GM21717 (cell line): ENCODE data around the gene PKMYT1.
"Not testable (repeated sequence)": the region's sequence is repeated elsewhere in the genome, so short reads cannot be mapped to it uniquely, and the experiment has no call there.

Experiments used
- ATAC-seq: cut with Tn5 transposase; IDR thresholded peaks from one replicate; pipeline ENCODE4 v1.9.1; 2021; ENCODE audit warnings: mild to moderate bottlenecking, moderate library complexity; ENCODE audit not compliant: unreplicated experiment

The PKMYT1 gene

GRCh38 chr16:2937170-2937569 is 43.1 kb downstream of the PKMYT1 start:
- ATAC-seq, result no peak

- ATAC-seq, result no peak
These were observed 43.7 kb downstream of the PKMYT1 start for GRCh38 chr16:2936436-2937011.

GRCh38 chr16:2934450-2934849 is 45.8 kb downstream of the PKMYT1 start:
- no peak for ATAC-seq

DNA sequence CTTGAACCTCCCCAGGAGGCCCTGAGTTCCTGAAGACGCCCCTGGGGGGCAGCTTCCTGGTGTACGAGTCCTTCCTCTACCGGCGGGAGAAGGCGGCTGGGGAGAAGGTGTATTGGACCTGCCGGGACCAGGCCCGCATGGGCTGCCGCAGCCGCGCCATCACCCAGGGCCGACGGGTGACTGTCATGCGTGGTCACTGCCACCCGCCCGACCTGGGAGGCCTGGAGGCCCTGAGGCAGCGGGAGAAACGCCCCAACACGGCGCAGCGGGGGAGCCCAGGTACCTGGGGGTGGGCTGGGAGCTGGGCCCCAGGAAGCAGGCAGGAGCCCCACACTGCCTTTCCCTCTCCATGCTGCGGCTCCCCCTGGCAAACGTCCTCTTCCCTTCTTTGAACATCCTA is 46.5 kb downstream of the PKMYT1 start:
- ATAC-seq, result no peak

DNA sequence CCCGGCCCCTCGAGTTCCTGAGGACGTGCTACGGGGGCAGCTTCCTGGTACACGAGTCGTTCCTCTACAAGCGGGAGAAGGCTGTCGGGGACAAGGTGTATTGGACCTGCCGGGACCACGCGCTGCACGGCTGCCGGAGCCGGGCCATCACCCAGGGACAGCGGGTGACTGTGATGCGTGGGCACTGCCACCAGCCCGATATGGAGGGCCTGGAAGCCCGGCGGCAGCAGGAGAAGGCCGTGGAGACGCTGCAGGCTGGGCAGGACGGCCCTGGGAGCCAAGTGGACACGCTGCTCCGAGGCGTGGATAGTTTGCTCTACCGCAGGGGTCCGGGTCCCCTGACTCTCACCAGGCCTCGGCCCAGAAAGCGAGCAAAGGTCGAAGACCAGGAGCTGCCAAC is 47.1 kb downstream of the PKMYT1 start:
- ATAC-seq, result no peak

GRCh38 chr16:2931231-2931914 is 48.9 kb downstream of the PKMYT1 start:
- ATAC-seq, result not testable (repeated sequence)

DNA sequence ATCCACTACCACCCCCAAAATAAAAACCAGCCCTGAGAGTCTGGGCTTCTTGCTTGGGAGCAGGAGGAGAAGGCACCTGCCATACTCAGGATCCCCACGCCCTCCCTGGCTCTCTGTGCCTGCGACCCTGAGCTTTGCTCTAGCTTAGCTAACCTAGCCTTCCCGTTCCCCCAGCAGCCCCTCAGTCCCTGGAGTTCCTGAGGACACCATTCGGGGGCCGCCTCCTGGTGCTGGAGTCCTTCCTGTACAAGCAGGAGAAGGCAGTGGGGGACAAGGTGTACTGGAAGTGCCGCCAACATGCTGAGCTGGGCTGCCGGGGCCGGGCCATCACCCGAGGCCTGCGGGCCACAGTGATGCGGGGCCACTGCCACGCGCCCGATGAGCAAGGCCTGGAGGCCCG is 50.0 kb downstream of the PKMYT1 start:
- ATAC-seq, result no peak

DNA sequence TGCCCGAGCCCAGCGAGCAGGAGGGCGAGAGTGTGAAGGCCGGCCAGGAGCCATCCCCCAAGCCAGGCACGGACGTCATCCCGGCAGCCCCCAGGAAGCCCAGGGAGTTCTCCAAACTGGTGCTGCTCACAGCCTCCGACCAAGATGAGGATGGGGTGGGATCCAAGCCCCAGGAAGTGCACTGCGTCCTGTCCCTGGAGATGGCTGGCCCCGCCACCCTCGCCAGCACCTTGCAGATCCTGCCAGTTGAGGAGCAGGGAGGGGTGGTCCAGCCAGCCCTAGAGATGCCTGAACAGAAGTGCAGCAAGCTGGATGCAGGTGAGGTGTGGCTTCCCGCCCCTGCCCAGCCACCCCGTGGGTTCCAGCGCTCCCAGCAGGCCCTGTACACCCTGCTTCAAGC is 50.6 kb downstream of the PKMYT1 start:
- ATAC-seq, result no peak

- ATAC-seq, result no peak
These were observed 51.5 kb downstream of the PKMYT1 start for GRCh38 chr16:2928796-2929195.

DNA sequence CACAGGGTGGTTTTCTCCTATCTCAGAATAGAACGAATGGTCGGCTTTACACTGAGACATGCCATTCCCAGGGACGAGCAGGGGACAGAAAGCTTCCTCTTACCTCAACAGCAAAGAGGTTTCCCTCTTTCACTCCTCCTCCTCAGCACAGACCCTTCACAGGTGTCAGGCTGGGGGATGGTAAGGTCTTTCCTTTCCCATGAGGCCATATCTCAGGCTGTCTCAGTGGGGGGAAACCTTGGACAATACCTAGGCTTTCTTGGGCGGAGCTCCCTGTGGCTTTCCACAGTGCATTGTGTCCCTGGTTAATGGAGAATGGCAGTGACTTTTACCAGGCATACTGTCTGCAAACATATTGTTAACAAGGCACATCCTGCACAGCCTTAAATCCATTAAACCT is 52.1 kb downstream of the PKMYT1 start:
- ATAC-seq, result not testable (repeated sequence)

- ATAC-seq, result peak; percentile 70
These were observed 53.1 kb downstream of the PKMYT1 start for GRCh38 chr16:2927010-2927646.

GRCh38 chr16:2926650-2926999 is 53.6 kb downstream of the PKMYT1 start:
- ATAC-seq, result no peak

DNA sequence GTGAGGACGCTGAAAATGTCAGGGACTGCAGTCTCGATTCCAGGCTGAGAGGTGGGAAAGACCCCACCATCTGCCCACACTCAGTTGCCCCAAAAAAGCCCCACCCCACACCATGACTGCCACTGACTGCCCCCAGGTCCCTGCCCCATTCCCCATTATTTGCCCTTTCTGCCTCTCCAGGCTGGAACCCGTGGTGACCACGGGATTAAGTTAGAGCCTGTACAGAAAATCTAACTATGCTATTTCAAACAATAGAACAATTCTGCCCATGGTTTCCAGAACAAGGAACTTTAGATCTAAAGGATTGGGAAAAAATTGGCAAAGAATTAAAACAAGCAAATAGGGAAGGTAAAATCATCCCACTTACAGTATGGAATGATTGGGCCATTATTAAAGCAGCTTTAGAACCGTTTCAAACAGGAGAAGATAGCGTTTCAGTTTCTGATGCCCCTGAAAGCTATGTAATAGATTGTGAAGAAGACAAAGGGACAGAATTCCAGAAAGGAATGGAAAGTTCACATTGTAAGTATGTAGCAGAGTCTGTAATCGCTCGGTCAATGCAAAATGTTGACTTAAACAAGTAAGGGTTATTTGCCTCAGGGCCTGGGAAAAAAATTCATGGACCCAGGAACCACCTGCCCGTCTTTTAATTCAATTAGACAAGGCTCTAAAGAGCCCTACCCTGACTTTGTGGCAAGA is 54.1 kb downstream of the PKMYT1 start:
- no peak for ATAC-seq

DNA sequence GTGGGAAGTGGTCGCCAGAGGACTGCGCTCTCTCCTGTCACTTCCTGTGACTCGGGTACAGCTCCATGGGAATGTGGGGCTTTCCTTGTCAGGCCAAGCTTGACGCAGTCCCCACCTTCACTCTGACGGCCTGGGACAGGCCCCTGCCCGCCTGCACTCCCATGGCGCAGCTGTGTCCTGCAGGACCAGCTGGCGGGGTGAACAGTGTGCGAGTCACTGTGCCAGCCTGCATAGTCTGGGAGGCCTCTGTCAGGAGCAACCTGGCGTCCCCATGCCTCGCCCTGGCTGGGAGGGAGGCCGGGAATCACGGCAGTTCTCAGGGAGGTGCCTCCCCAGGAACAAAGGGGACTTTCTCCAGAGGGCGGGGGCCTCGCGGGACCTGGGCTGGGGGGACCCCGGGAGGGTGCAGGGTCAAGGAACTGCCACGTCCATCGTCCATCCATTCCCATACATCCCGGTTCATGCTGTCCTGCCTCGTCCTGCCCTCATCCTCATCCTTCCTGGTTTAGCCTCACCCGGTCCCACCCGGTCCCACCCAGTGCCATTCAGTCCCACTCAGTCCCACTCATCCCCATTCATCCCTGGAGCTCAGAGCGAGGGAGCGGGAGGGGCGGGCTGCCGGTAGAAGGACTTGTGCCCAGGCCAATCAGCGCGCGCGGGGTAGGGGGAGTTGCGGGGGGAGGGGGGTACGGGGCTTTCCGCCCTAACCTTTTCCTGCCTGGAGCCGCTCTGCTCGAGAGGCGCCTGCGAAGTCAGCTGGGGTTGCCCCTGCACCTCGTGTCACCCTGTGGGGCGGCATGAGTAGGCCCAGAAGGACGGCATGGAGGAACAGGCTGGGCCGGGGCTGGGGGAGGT is 55.1 kb downstream of the PKMYT1 start:
- ATAC-seq, result no peak

DNA sequence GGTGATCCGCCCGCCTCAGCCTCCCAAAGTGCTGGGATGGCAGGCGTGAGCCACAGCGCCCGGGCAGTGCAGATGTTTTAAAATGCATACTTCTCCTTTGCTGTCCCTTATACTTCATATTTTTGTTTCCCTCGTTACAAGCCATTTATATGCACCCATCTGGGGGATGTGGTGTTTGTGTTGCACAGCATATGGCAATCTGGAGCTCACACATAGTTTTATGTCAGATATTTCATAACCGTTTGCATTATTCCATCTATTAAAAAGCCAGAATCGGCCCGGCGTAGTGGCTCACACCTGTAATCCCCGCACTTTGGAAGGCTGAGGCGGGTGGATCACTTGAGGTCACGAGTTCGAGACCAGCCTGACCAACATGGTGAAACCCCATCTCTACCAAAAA is 56.8 kb downstream of the PKMYT1 start:
- no peak for ATAC-seq
